ENCODE results near the gene AP5B1. TPM values are rescaled to one million over a fixed set of nuclear protein-coding genes. Genes with fewer than 3 reads are reported as not detected.

The AP5B1 gene
- total and polyA plus RNA-seq, 4 donors = 8.6 to 35.5 (median 24.0) TPM

DNA sequence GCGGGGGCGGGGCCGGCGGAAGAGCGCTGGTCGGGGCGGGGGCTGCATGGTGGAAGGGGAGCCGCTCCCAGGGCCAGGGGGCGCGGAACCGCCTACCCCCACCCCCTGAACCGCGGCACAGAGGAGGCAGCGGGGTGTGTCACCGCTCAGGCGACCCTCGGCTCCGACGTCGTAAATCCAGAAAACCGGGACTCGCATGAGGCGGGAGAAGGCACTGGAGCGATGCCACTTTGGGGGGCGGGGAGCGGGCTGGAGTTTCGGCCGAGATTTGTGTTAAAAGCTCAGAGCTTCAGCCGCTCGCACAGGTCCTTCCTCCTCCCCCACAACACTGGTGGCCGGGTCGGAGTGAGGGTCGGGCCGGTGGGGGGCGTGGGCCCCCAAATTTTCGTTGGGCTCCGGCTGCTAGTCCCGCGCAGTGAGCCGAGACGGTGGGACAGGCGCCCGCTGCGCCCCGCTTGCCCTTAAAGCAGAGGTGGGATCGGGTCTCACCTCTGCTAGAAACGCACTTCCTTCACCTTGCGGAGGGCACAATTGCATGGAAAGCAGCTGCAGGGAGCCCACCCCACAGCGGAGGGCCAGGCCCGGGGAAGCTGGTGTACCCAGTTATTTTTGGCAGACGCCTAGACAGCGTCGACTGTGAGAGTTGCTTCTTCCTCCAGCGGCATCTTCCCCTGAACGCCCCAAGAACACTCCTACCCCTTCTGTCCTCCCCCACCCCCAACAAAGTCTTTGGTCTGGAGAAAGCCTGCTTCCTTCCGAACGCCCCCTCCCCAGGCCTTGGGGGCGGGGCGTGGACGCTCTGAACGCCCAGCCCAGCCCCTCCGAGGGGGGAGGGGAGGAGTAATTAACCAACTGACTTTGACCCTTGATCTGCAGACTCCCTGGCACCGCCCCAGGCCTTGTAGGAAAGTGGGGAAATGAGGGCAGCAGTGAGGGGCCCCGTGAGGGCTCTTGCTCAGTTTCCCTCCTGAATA lies 7.2 kb upstream of the AP5B1 start:
- Histone ChIP-seq H3K9ac (ENCODE audit: insufficient read depth in 1 of 2, low read length in 2 of 2) (no peak overlapping the region), H3K9me3 (ENCODE audit: control insufficient read depth in 4 of 4, insufficient read depth in 3 of 4, low read length in 3 of 4) (peaks cover 0 to 2% (median 0%) of the 10 kb centered on the region in 4 donors), H3K4me1 (ENCODE audit: control insufficient read depth in 5 of 5, insufficient read depth in 5 of 5, low read length in 5 of 5) (peaks cover 0 to 11% (median 6%) of the 10 kb centered on the region in 5 donors), H3K4me3 (no peak overlapping the region), H3K27me3 (ENCODE audit: control insufficient read depth in 3 of 3, insufficient read depth in 3 of 3, low read length in 2 of 3) (peaks cover 0 to 38% (median 28%) of the 10 kb centered on the region in 3 donors), H3K36me3 (ENCODE audit: control insufficient read depth in 4 of 4, insufficient read depth in 4 of 4, low read length in 4 of 4) (no peaks in the 10 kb centered on the region), H3K27ac (ENCODE audit: low read depth in 1 of 2, low read length in 1 of 2) (no peak overlapping the region)
- DNase-seq = peak; percentile 24 to 44 (median 26)
- TF ChIP-seq, protein P1, sequence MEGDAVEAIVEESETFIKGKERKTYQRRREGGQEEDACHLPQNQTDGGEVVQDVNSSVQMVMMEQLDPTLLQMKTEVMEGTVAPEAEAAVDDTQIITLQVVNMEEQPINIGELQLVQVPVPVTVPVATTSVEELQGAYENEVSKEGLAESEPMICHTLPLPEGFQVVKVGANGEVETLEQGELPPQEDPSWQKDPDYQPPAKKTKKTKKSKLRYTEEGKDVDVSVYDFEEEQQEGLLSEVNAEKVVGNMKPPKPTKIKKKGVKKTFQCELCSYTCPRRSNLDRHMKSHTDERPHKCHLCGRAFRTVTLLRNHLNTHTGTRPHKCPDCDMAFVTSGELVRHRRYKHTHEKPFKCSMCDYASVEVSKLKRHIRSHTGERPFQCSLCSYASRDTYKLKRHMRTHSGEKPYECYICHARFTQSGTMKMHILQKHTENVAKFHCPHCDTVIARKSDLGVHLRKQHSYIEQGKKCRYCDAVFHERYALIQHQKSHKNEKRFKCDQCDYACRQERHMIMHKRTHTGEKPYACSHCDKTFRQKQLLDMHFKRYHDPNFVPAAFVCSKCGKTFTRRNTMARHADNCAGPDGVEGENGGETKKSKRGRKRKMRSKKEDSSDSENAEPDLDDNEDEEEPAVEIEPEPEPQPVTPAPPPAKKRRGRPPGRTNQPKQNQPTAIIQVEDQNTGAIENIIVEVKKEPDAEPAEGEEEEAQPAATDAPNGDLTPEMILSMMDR (IDR thresholded peaks at IDR 0.05; ENCODE audit: control extremely low read depth, extremely low read depth) = no peak
- no peak for ATAC-seq (ENCODE audit: insufficient read depth, low FRiP score)
- WGBS, 2 donors = 4% methylated on average over 52 to 64 of the region's 64 CpGs

DNA sequence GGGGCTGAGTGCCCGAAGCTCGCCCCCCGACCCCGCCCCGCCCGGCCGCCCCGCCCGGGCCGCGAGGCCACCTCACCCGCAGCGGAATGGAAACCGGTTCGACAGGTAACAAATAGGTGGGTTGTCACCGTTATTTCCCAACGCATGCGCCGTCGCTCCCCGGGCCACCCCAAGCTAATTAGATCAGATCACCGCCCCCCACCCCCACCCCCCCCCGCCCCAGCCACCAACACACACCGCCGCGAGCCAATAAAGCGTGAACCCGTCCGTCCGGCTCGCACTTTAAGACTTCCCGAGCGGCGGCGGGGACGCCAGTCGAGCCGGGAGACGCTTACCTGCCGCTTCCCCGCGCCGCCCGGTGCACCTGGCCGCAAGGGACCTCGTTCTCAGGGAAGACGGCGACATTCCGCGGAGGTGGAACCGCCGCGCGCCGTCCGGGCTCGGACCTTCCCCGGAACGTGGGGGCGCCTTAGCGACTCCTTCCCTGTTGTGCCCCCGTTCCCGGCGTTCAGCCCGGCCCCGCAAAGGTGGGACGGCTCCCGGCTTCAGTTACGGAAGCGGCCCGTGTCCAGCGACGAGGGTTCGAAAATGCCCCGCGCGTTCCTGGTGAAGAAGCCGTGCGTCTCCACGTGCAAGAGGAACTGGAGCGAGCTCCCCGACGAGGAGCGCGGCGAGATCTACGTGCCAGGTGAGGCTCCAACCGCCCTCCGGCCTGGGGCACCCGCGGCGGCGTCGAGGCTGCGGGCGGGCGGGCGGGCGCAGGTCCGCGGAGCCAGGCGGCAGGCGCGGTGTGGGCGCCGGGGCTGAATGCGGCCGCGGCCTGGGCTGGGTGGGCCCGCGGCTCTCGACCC lies 6.2 kb upstream of the AP5B1 start, which contains the start of gene OVOL1:
TSS of gene OVOL1 (plus strand) at position 278 of the 851 bp plus-strand sequence. CDS start at position 589, 311 bp downstream.
- Histone ChIP-seq H3K4me3 (no peak within 1 kb of the TSS), H3K27me3 (ENCODE audit: control insufficient read depth in 3 of 3, insufficient read depth in 3 of 3, low read length in 2 of 3) (peaks cover 0 to 38% (median 28%) of the 10 kb centered on the region in 3 donors), H3K27ac (ENCODE audit: low read depth in 1 of 2, low read length in 1 of 2) (peak within 1 kb of the TSS in 1 of 2 donors; percentile 27), H3K36me3 (ENCODE audit: control insufficient read depth in 4 of 4, insufficient read depth in 4 of 4, low read length in 4 of 4) (no peaks in the 10 kb centered on the region), H3K9ac (ENCODE audit: insufficient read depth in 1 of 2, low read length in 2 of 2) (no peak within 1 kb of the TSS), H3K9me3 (ENCODE audit: control insufficient read depth in 4 of 4, insufficient read depth in 3 of 4, low read length in 3 of 4) (peaks cover 0 to 2% (median 0%) of the 10 kb centered on the region in 4 donors), H3K4me1 (ENCODE audit: control insufficient read depth in 5 of 5, insufficient read depth in 5 of 5, low read length in 5 of 5) (peaks cover 0 to 11% (median 6%) of the 10 kb centered on the region in 5 donors)
- WGBS, 2 donors = 1% methylated on average over 80 to 112 of the region's 112 CpGs
- peak; percentile 39 to 73 (median 65) for DNase-seq
- ATAC-seq (ENCODE audit: insufficient read depth, low FRiP score) = peak; percentile 17
- TF ChIP-seq, protein P1 (IDR thresholded peaks at IDR 0.05; ENCODE audit: control extremely low read depth, extremely low read depth) = no peak

DNA sequence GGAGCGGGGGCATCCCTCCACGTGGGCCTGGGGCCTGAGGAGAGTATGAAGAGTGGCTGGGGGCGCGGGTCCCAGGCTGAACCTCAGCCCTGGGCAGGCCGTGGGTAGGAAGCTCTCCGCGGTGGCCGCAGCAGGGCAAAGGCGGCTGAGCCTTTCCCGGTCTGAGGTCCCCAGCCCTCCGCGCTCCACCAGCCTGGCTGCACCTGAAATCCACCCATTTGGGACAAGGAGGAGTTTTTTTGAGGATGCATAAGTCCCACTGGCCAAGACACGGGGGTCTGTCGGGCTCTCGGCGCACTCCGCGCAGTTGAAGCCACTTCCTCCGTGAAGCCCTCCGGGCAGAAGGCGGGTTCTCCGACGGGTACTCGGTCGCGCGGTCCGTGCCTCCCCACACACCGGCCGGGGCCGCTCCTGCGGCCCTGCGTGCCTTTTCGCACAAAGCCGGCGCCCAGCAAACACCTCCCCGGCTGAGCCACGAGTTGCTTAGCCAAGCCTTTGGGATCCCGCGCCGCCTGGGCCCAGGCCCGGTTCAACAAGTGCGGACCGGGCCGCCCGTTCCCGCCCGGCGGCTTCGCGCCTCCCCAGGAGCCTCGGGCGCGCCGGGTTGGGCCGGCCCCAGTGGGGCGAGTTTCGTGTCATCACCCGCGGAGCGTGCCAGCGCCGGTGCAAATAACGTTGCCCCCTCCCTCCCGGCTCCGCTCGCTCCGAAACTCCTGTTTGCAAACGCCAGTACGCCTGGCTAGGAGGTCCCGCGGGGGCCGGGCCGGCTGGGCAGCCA lies 5.4 kb upstream of the AP5B1 start:
- no peak overlapping the region for H3K9ac ChIP-seq (ENCODE audit: insufficient read depth in 1 of 2, low read length in 2 of 2)
- ATAC-seq (ENCODE audit: insufficient read depth, low FRiP score) = no peak
- H3K9me3 ChIP-seq (ENCODE audit: control insufficient read depth in 4 of 4, insufficient read depth in 3 of 4, low read length in 3 of 4) = peaks cover 0 to 2% (median 0%) of the 10 kb centered on the region in 4 donors
- H3K36me3 ChIP-seq (ENCODE audit: control insufficient read depth in 4 of 4, insufficient read depth in 4 of 4, low read length in 4 of 4) = no peaks in the 10 kb centered on the region
- DNase-seq = peak in 1 of 3 donors; percentile 7
- peaks cover 0 to 38% (median 28%) of the 10 kb centered on the region in 3 donors for H3K27me3 ChIP-seq (ENCODE audit: control insufficient read depth in 3 of 3, insufficient read depth in 3 of 3, low read length in 2 of 3)
- WGBS, 2 donors = 13 to 14% methylated on average over 64 to 74 of the region's 74 CpGs
- TF ChIP-seq, protein P1 (IDR thresholded peaks at IDR 0.05; ENCODE audit: control extremely low read depth, extremely low read depth) = no peak
- no peak overlapping the region for H3K4me3 ChIP-seq
- peak overlapping the region in 1 of 2 donors; percentile 7 for H3K27ac ChIP-seq (ENCODE audit: low read depth in 1 of 2, low read length in 1 of 2)
- peaks cover 0 to 14% (median 6%) of the 10 kb centered on the region in 5 donors for H3K4me1 ChIP-seq (ENCODE audit: control insufficient read depth in 5 of 5, insufficient read depth in 5 of 5, low read length in 5 of 5)
